Measurements from ENCODE around the gene ANKRD44. TPM values are rescaled to one million over a fixed set of nuclear protein-coding genes. Genes with fewer than 3 reads are reported as not detected.

ANKRD44 gene
- polyA plus RNA-seq, 1 donor: 15.5 TPM

- DNase-seq: no peak
Observed at GRCh38 chr2:197179744-197180498, 130.7 kb downstream of the ANKRD44 start.

DNA sequence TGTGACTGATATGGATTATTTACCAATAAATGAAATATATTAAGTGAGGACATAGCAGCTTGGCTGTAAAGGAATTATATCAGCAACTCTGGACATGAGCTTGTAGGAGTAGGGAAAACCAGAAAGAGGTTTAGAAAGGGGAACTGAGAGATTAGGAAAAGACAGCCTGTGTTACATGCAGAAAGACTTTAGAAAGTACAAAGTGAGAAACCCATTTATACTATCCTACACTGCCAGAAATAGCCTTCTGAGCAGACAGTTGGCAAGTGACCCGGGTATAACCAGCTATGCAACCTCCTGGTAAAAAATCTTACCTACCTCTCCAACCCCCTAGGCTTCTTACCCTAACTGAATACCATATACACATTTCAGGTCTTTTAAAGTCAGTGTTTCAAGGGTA is 134.1 kb downstream of the ANKRD44 start:
- no peak for DNase-seq

GRCh38 chr2:197174539-197175094 is 136.0 kb downstream of the ANKRD44 start:
- no peak for DNase-seq

DNA sequence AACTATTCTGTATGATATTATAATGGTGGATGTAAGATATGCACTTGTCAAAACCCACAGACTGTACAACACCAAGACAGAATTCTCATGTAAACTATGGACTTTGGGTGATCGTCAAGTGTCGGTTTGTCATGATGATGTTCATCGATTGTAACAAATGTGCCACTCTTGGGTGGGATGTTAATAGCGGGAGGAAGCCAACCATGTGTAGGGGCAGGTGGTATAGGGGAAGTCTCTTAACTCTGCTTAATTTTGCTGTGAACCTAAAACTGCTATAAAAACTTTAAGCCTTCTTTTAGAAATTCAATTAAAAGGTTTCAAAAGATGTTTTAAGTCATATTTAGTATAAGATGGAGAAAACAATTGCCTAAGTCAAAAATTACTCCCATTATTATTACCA is 139.0 kb downstream of the ANKRD44 start:
- no peak for DNase-seq

- no peak for DNase-seq
Observed at GRCh38 chr2:197170208-197170607, 140.4 kb downstream of the ANKRD44 start.

GRCh38 chr2:197168705-197169104 is 141.9 kb downstream of the ANKRD44 start:
- no peak for DNase-seq

GRCh38 chr2:197167608-197168314 is 142.8 kb downstream of the ANKRD44 start:
- DNase-seq: no peak

DNA sequence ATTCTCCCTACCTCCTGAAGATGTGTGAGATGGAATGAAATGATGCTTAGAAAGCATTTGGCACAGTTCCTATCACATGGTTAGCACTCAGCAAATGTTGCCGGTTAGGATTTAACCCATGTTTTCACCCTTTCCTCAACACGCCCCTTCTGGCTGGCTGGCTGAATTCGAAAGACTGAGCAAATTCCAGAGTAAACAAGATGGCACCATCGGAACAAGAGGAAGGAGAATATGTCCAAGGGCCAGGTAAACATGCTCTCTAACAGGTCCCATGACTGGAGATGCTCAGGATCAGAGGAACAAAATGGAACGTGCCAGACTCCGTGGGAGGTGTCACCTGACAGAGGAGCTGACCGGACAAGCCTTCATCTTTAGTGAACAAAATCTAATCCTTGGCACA is 145.6 kb downstream of the ANKRD44 start:
- DNase-seq: no peak

DNA sequence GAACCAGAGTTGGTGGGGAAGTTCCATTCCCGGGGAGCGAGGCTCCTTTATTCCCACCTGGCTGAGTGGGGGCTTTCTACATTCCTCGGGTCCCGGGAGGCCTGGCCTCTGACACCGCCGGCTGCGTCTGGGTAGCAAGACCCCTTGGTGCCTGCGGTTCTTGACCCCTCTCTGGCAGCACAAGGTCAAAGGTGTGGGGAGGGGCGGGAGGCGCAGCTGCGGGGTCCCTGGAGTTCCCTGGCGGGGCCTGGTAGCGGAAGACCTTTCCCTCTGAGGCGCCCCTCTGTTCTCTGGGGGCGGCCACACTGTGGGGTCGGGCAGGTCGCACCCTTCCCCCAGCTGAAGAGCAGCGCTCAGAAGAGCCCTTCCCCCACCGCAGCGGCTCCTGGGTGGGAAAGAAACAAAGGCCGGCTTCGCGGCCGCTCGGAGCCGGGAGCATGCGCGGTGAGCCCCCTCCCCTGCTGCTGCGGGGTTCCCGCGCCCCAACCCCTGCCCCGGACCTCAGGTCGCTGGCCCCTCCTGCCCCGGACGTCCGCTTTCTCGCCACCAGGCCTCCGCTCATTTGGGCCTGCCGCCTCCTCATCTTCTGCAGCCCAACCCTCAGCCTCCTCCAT is 146.3 kb downstream of the ANKRD44 start:
- peak; percentile 53 for DNase-seq

DNA sequence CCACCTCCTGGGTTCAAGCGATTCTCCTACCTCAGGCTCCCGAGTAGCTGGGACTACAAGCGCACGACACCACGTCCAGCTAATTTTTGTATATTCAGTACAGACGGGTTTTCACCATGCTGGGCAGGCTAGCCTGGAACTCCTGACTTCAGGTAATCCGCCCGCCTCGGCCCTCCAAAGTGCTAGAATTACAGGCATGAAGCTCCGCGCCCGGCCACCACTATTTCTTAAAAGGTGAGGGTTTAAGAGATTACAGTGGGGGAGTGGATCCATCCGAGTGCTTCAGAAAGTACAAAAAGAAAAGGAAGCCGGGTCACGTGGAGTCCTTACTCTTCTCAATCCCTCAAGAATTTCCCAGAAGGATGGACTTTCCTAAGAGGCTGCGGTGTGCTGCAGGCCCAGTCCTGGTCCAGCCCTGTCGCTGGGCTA is 146.9 kb downstream of the ANKRD44 start:
- no peak for DNase-seq

- no peak for DNase-seq
Observed at GRCh38 chr2:197161774-197162173, 148.8 kb downstream of the ANKRD44 start.

- DNase-seq: no peak
Observed at GRCh38 chr2:197159661-197160211, 150.8 kb downstream of the ANKRD44 start.

DNA sequence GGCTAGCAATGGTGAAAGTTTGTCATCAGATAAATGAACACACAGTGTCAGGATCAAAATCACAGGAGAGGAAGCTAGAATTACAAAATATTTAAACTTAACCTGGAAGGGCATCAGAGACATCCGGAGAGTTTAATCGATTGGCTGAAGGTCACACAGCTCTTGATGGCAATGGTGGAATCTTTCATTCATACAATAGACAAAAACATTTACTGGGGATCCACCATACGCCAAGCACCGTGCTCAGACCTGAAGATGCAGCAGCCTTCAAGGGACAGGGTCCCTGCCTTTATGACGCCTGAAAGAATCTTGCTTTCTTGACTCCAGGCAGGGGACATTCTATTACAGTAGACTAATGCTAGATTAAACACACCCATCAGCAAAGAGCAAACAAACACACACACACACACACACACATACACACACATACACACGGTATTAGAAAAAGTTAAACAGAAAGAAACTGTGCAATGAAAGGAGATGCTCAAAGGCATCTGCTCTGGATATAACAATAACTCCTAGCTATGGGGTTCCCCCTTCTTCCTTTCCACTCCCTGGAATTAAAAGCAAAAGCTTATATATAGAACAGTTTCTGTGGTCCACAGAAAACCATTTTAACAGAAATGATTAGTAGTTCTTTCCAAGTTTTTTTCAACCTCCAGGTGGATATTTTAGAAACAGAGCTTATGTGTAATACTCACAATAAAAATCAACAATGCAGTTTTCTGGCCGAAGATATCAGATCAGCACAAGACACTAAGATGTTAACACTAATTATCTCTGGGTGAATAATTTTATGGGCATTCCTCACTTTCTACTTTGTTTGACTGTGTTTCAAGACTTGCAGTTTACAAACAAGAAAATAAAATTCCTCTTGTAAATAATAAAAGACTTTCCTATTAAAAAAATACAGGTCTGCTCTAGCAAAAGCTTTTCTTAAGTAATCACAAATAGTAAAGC is 151.7 kb downstream of the ANKRD44 start:
- no peak for DNase-seq

- no peak for DNase-seq
Observed at GRCh38 chr2:197157879-197158537, 152.6 kb downstream of the ANKRD44 start.

- DNase-seq: no peak
Observed at GRCh38 chr2:197156771-197157170, 153.8 kb downstream of the ANKRD44 start.

- no peak for DNase-seq
Observed at GRCh38 chr2:197152451-197153228, 157.9 kb downstream of the ANKRD44 start.

DNA sequence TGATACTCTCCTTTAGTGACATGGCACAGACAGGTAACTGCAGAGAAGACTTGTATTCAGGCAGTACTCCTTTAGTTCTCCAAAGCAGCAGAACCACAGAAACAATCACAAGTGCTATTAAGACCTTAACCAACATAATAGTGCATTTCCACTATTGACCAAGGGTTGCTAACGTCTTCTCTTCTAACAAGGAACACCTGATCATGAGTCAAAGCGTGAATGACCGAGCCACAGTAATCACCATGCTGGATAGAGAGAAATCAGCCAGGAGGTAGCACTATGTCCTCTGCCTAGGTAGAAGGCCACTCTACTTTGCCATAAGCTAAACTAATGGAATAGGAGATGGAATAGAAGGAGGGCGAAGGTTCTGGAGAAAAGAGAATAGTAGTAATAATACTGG is 161.0 kb downstream of the ANKRD44 start:
- no peak for DNase-seq

GRCh38 chr2:197148401-197148800 is 162.2 kb downstream of the ANKRD44 start:
- DNase-seq: no peak

GRCh38 chr2:197147942-197148341 is 162.6 kb downstream of the ANKRD44 start:
- DNase-seq: no peak

DNA sequence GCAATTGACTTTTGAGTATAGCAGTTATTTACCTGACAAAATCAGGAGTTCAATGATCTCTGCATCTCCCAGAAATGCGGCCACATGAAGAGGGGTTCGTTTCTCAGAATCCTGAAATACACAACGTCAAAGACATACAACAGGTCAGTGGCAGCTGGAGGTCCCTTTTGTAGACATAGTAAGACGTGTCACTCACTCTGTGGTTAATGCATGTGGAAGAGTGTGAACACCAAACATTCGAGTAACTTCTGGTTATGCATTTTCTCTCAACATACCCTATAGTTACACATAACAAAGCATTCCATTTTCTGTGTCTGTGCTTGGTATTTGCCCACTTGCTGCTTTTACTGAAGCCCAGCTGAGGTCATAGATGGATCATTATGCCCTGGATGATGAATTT is 163.6 kb downstream of the ANKRD44 start:
- DNase-seq: no peak

Data from left kidney (tissue), 2 donors.